ENCODE data around the gene GLRX3. TPM values are rescaled to one million over a fixed set of nuclear protein-coding genes. Genes with fewer than 3 reads are reported as not detected.

GLRX3 gene
- total and polyA plus RNA-seq, 2 donors = 72.7 to 82.4 TPM

GRCh38 chr10:130128062-130128781, 8.0 kb upstream of the GLRX3 start:
- H3K27me3 ChIP-seq (ENCODE audit: control insufficient read depth in 2 of 2, insufficient read depth in 1 of 2, low read length in 1 of 2) = peaks cover 9 to 38% of the 10 kb centered on the region in 2 donors
- no peaks in the 10 kb centered on the region for H3K9me3 ChIP-seq (ENCODE audit: control insufficient read depth in 2 of 2, insufficient read depth in 1 of 2, low read length in 1 of 2)
- 53% methylated on average over 3 of the region's 3 CpGs for WGBS
- H3K4me3 ChIP-seq (ENCODE audit: low read length in 2 of 2) = no peak overlapping the region
- no peak for DNase-seq (ENCODE audit: low read depth in 6 of 9, low spot score in 9 of 9)
- peaks cover 0 to 4% of the 10 kb centered on the region in 2 donors for H3K4me1 ChIP-seq (ENCODE audit: control insufficient read depth in 2 of 2, insufficient read depth in 2 of 2, low read length in 2 of 2)
- no peak overlapping the region for H3K27ac ChIP-seq (ENCODE audit: low read depth in 1 of 2, low read length in 1 of 2)
- no peaks in the 10 kb centered on the region for H3K36me3 ChIP-seq (ENCODE audit: control insufficient read depth in 2 of 2, insufficient read depth in 2 of 2, low read length in 1 of 2)

GRCh38 chr10:130128922-130129321, 7.3 kb upstream of the GLRX3 start:
- no peaks in the 10 kb centered on the region for H3K36me3 ChIP-seq (ENCODE audit: control insufficient read depth in 2 of 2, insufficient read depth in 2 of 2, low read length in 1 of 2)
- 35% methylated on average over 27 of the region's 27 CpGs for WGBS
- H3K27me3 ChIP-seq (ENCODE audit: control insufficient read depth in 2 of 2, insufficient read depth in 1 of 2, low read length in 1 of 2) = peaks cover 9 to 38% of the 10 kb centered on the region in 2 donors
- no peak overlapping the region for H3K27ac ChIP-seq (ENCODE audit: low read depth in 1 of 2, low read length in 1 of 2)
- H3K9me3 ChIP-seq (ENCODE audit: control insufficient read depth in 2 of 2, insufficient read depth in 1 of 2, low read length in 1 of 2) = no peaks in the 10 kb centered on the region
- no peak overlapping the region for H3K4me3 ChIP-seq (ENCODE audit: low read length in 2 of 2)
- H3K4me1 ChIP-seq (ENCODE audit: control insufficient read depth in 2 of 2, insufficient read depth in 2 of 2, low read length in 2 of 2) = peaks cover 0 to 4% of the 10 kb centered on the region in 2 donors
- DNase-seq (ENCODE audit: low read depth in 6 of 9, low spot score in 9 of 9) = no peak

- no peaks in the 10 kb centered on the region for H3K36me3 ChIP-seq (ENCODE audit: control insufficient read depth in 2 of 2, insufficient read depth in 2 of 2, low read length in 1 of 2)
- 25% methylated on average over 17 of the region's 17 CpGs for WGBS
- H3K4me1 ChIP-seq (ENCODE audit: control insufficient read depth in 2 of 2, insufficient read depth in 2 of 2, low read length in 2 of 2) = peaks cover 17 to 25% of the 10 kb centered on the region in 2 donors
- DNase-seq (ENCODE audit: low read depth in 6 of 9, low spot score in 9 of 9) = peak in 1 of 9 donors; percentile 10
- H3K9me3 ChIP-seq (ENCODE audit: control insufficient read depth in 2 of 2, insufficient read depth in 1 of 2, low read length in 1 of 2) = no peaks in the 10 kb centered on the region
- H3K4me3 ChIP-seq (ENCODE audit: low read length in 2 of 2) = peak overlapping the region; percentile 64 to 94
- H3K27me3 ChIP-seq (ENCODE audit: control insufficient read depth in 2 of 2, insufficient read depth in 1 of 2, low read length in 1 of 2) = peaks cover 0 to 18% of the 10 kb centered on the region in 2 donors
- H3K27ac ChIP-seq (ENCODE audit: low read depth in 1 of 2, low read length in 1 of 2) = peak overlapping the region in 1 of 2 donors; percentile 38
Measured at GRCh38 chr10:130135676-130136225, 440 bp upstream of the GLRX3 start.

GRCh38 chr10:130137090-130137448, 878 bp downstream of the GLRX3 start:
- H3K4me1 ChIP-seq (ENCODE audit: control insufficient read depth in 2 of 2, insufficient read depth in 2 of 2, low read length in 2 of 2) = peaks cover 17 to 25% of the 10 kb centered on the region in 2 donors
- DNase-seq (ENCODE audit: low read depth in 6 of 9, low spot score in 9 of 9) = peak in 2 of 9 donors; percentile 7 to 9
- no peak overlapping the region for H3K27ac ChIP-seq (ENCODE audit: low read depth in 1 of 2, low read length in 1 of 2)
- H3K9me3 ChIP-seq (ENCODE audit: control insufficient read depth in 2 of 2, insufficient read depth in 1 of 2, low read length in 1 of 2) = no peaks in the 10 kb centered on the region
- 12% methylated on average over 10 of the region's 10 CpGs for WGBS
- H3K4me3 ChIP-seq (ENCODE audit: low read length in 2 of 2) = peak overlapping the region; percentile 64 to 94
- peaks cover 0 to 3% of the 10 kb centered on the region in 2 donors for H3K36me3 ChIP-seq (ENCODE audit: control insufficient read depth in 2 of 2, insufficient read depth in 2 of 2, low read length in 1 of 2)
- peaks cover 0 to 10% of the 10 kb centered on the region in 2 donors for H3K27me3 ChIP-seq (ENCODE audit: control insufficient read depth in 2 of 2, insufficient read depth in 1 of 2, low read length in 1 of 2)

- H3K4me1 ChIP-seq (ENCODE audit: control insufficient read depth in 2 of 2, insufficient read depth in 2 of 2, low read length in 2 of 2) = peaks cover 17 to 25% of the 10 kb centered on the region in 2 donors
- H3K27ac ChIP-seq (ENCODE audit: low read depth in 1 of 2, low read length in 1 of 2) = no peak overlapping the region
- H3K27me3 ChIP-seq (ENCODE audit: control insufficient read depth in 2 of 2, insufficient read depth in 1 of 2, low read length in 1 of 2) = peaks cover 0 to 9% of the 10 kb centered on the region in 2 donors
- H3K9me3 ChIP-seq (ENCODE audit: control insufficient read depth in 2 of 2, insufficient read depth in 1 of 2, low read length in 1 of 2) = no peaks in the 10 kb centered on the region
- 96% methylated on average over 28 of the region's 28 CpGs for WGBS
- H3K4me3 ChIP-seq (ENCODE audit: low read length in 2 of 2) = peak overlapping the region in 1 of 2 donors; percentile 64
- H3K36me3 ChIP-seq (ENCODE audit: control insufficient read depth in 2 of 2, insufficient read depth in 2 of 2, low read length in 1 of 2) = peaks cover 0 to 3% of the 10 kb centered on the region in 2 donors
- no peak for DNase-seq (ENCODE audit: low read depth in 6 of 9, low spot score in 9 of 9)
Measured at GRCh38 chr10:130137659-130138478, 1.7 kb downstream of the GLRX3 start.

GRCh38 chr10:130138479-130138866, 2.3 kb downstream of the GLRX3 start:
- Histone ChIP-seq H3K36me3 (ENCODE audit: control insufficient read depth in 2 of 2, insufficient read depth in 2 of 2, low read length in 1 of 2) (peaks cover 0 to 3% of the 10 kb centered on the region in 2 donors), H3K4me3 (ENCODE audit: low read length in 2 of 2) (no peak overlapping the region), H3K27me3 (ENCODE audit: control insufficient read depth in 2 of 2, insufficient read depth in 1 of 2, low read length in 1 of 2) (peaks cover 0 to 9% of the 10 kb centered on the region in 2 donors), H3K9me3 (ENCODE audit: control insufficient read depth in 2 of 2, insufficient read depth in 1 of 2, low read length in 1 of 2) (no peaks in the 10 kb centered on the region), H3K4me1 (ENCODE audit: control insufficient read depth in 2 of 2, insufficient read depth in 2 of 2, low read length in 2 of 2) (peaks cover 17 to 25% of the 10 kb centered on the region in 2 donors), H3K27ac (ENCODE audit: low read depth in 1 of 2, low read length in 1 of 2) (no peak overlapping the region)
- WGBS = 87% methylated on average over 3 of the region's 3 CpGs
- DNase-seq (ENCODE audit: low read depth in 6 of 9, low spot score in 9 of 9) = no peak

- peaks cover 0 to 3% of the 10 kb centered on the region in 2 donors for H3K36me3 ChIP-seq (ENCODE audit: control insufficient read depth in 2 of 2, insufficient read depth in 2 of 2, low read length in 1 of 2)
- no peak overlapping the region for H3K4me3 ChIP-seq (ENCODE audit: low read length in 2 of 2)
- H3K27ac ChIP-seq (ENCODE audit: low read depth in 1 of 2, low read length in 1 of 2) = no peak overlapping the region
- H3K9me3 ChIP-seq (ENCODE audit: control insufficient read depth in 2 of 2, insufficient read depth in 1 of 2, low read length in 1 of 2) = no peaks in the 10 kb centered on the region
- no peak for DNase-seq (ENCODE audit: low read depth in 6 of 9, low spot score in 9 of 9)
- 99% methylated on average over 1 of the region's 1 CpG for WGBS
- peaks cover 0 to 3% of the 10 kb centered on the region in 2 donors for H3K27me3 ChIP-seq (ENCODE audit: control insufficient read depth in 2 of 2, insufficient read depth in 1 of 2, low read length in 1 of 2)
- peaks cover 17 to 25% of the 10 kb centered on the region in 2 donors for H3K4me1 ChIP-seq (ENCODE audit: control insufficient read depth in 2 of 2, insufficient read depth in 2 of 2, low read length in 2 of 2)
Measured at GRCh38 chr10:130140425-130140824, 4.2 kb downstream of the GLRX3 start.

GRCh38 chr10:130141038-130141437, 4.8 kb downstream of the GLRX3 start:
- H3K4me1 ChIP-seq (ENCODE audit: control insufficient read depth in 2 of 2, insufficient read depth in 2 of 2, low read length in 2 of 2) = peaks cover 13 to 18% of the 10 kb centered on the region in 2 donors
- DNase-seq (ENCODE audit: low read depth in 6 of 9, low spot score in 9 of 9) = no peak

GRCh38 chr10:130141460-130141859, 5.3 kb downstream of the GLRX3 start:
- H3K9me3 ChIP-seq (ENCODE audit: control insufficient read depth in 2 of 2, insufficient read depth in 1 of 2, low read length in 1 of 2) = no peaks in the 10 kb centered on the region
- H3K4me1 ChIP-seq (ENCODE audit: control insufficient read depth in 2 of 2, insufficient read depth in 2 of 2, low read length in 2 of 2) = peaks cover 13 to 18% of the 10 kb centered on the region in 2 donors

More at GRCh38 chr10:130141038-130141437, 4.8 kb downstream of the GLRX3 start:
- H3K27ac ChIP-seq (ENCODE audit: low read depth in 1 of 2, low read length in 1 of 2) = no peak overlapping the region
- no peaks in the 10 kb centered on the region for H3K9me3 ChIP-seq (ENCODE audit: control insufficient read depth in 2 of 2, insufficient read depth in 1 of 2, low read length in 1 of 2)
- 96% methylated on average over 4 of the region's 4 CpGs for WGBS
- H3K36me3 ChIP-seq (ENCODE audit: control insufficient read depth in 2 of 2, insufficient read depth in 2 of 2, low read length in 1 of 2) = peaks cover 0 to 7% of the 10 kb centered on the region in 2 donors
- no peaks in the 10 kb centered on the region for H3K27me3 ChIP-seq (ENCODE audit: control insufficient read depth in 2 of 2, insufficient read depth in 1 of 2, low read length in 1 of 2)
- H3K4me3 ChIP-seq (ENCODE audit: low read length in 2 of 2) = no peak overlapping the region

More at GRCh38 chr10:130141460-130141859, 5.3 kb downstream of the GLRX3 start:
- Histone ChIP-seq H3K4me3 (ENCODE audit: low read length in 2 of 2) (no peak overlapping the region), H3K36me3 (ENCODE audit: control insufficient read depth in 2 of 2, insufficient read depth in 2 of 2, low read length in 1 of 2) (peaks cover 0 to 8% of the 10 kb centered on the region in 2 donors), H3K27me3 (ENCODE audit: control insufficient read depth in 2 of 2, insufficient read depth in 1 of 2, low read length in 1 of 2) (no peaks in the 10 kb centered on the region), H3K27ac (ENCODE audit: low read depth in 1 of 2, low read length in 1 of 2) (no peak overlapping the region)
- 88% methylated on average over 1 of the region's 1 CpG for WGBS
- no peak for DNase-seq (ENCODE audit: low read depth in 6 of 9, low spot score in 9 of 9)
